Progenitor cell of endocrine pancreas (in vitro differentiated cells): ENCODE measurements around the gene C1orf198. TPM values are rescaled to one million over a fixed set of nuclear protein-coding genes. Genes with fewer than 3 reads are reported as not detected.

ENCODE experiments used
- DNase-seq: peaks from one replicate; pipeline ENCODE4 v3.0.0; 2021; ENCODE audit warnings: low spot score; ENCODE audit not compliant: unreplicated experiment
- H3K27ac Mint-ChIP-seq: 2 replicates; pipeline ENCODE4 v1.8.0; 2021; ENCODE audit warnings: mild to moderate bottlenecking, moderate library complexity, mixed read lengths
- H3K27me3 Mint-ChIP-seq: 2 replicates; pipeline ENCODE4 v1.8.0; 2021; ENCODE audit warnings: mixed read lengths
- H3K36me3 Mint-ChIP-seq: 2 replicates; pipeline ENCODE4 v1.8.0; 2022; ENCODE audit warnings: mixed read lengths; ENCODE audit not compliant: insufficient read depth
- H3K4me1 Mint-ChIP-seq: 2 replicates; pipeline ENCODE4 v1.8.0; 2021; ENCODE audit warnings: low read depth, mixed read lengths
- H3K4me3 Mint-ChIP-seq: 2 replicates; pipeline ENCODE4 v1.8.0; 2021; ENCODE audit warnings: low read depth, mild to moderate bottlenecking, moderate library complexity, mixed read lengths
- H3K9me3 Mint-ChIP-seq: 2 replicates; pipeline ENCODE4 v1.8.0; 2021; ENCODE audit warnings: low read depth, mixed read lengths
- CTCF ChIP-seq: fragments of 200-600 bp; sonication (generic); IDR thresholded peaks from one replicate; pipeline ENCODE4 v1.5.0; 2021; ENCODE audit warnings: antibody characterized with exemption, mild to moderate bottlenecking; ENCODE audit not compliant: unreplicated experiment
- total RNA-seq: library from RNA; stranded (reverse); gene quantifications from 2 replicates; pipeline ENCODE4 v1.2.1, GENCODE V29; 2021

C1orf198 gene
- total RNA-seq, 1 donor from 2014 or later, result 70.1 TPM

- H3K27ac Mint-ChIP-seq, result peak overlapping the region; percentile 48
- H3K4me1 Mint-ChIP-seq, result no peaks in the 10 kb centered on the region
- no peaks in the 10 kb centered on the region for H3K9me3 Mint-ChIP-seq
- H3K36me3 Mint-ChIP-seq, result peaks cover 49% of the 10 kb centered on the region
- no peak for TF ChIP-seq CTCF
- DNase-seq, result no peak
- no peak overlapping the region for H3K4me3 Mint-ChIP-seq
- no peaks in the 10 kb centered on the region for H3K27me3 Mint-ChIP-seq
Observed at GRCh38 chr1:230843503-230844309, 24.6 kb downstream of the C1orf198 start.

DNA sequence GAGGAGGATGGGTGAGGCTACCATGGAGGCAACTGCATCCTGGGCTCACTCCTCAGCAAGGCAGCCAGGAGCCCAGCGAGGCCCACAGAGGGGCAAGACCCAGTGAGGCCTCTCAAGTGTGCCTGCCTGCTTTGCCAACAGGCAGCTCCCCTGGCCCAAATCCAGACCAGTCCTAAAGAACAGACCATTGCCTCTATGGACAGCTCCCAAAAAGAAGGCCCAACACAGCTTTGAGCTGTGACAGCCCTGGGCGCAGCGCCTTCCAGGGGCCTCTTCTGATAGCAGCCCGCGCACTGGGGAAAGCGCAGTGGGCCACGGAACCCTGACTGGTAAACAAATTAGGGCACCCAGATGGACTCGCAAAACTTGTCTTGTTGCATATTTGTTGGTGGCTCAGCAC lies 25.5 kb downstream of the C1orf198 start:
- Mint-ChIP-seq H3K4me1 (no peaks in the 10 kb centered on the region), H3K27ac (no peak overlapping the region), H3K36me3 (peaks cover 46% of the 10 kb centered on the region), H3K4me3 (no peak overlapping the region), H3K27me3 (no peaks in the 10 kb centered on the region), H3K9me3 (no peaks in the 10 kb centered on the region)
- TF ChIP-seq CTCF, result no peak
- DNase-seq, result no peak

- no peak overlapping the region for H3K27ac Mint-ChIP-seq
- H3K27me3 Mint-ChIP-seq, result no peaks in the 10 kb centered on the region
- H3K9me3 Mint-ChIP-seq, result no peaks in the 10 kb centered on the region
- H3K4me3 Mint-ChIP-seq, result no peak overlapping the region
- peaks cover 37% of the 10 kb centered on the region for H3K36me3 Mint-ChIP-seq
- no peaks in the 10 kb centered on the region for H3K4me1 Mint-ChIP-seq
- TF ChIP-seq CTCF, result no peak
- DNase-seq, result no peak
Observed at GRCh38 chr1:230839173-230839572, 29.1 kb downstream of the C1orf198 start.

DNA sequence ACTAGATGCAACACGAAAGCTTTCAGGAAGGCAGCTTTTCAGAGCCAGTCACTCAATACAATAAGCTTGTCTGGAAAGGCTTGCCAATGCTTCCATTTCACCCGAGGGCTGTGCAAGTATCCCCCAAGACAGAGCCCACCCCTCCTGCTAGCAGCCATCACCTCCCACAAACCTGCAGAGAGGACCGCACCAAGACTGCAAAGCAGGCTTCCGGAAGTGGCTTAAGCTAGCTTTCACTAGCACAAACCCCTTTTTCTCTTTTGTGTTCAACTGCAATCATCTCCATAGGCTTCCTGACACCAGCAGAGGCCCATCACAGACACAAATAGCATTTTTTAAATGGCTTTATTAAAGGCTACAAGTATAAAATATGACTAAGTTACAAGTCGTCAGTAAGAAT lies 31.5 kb downstream of the C1orf198 start:
- no peak for TF ChIP-seq CTCF

GRCh38 chr1:230836347-230836746 lies 32.0 kb downstream of the C1orf198 start:
- Mint-ChIP-seq H3K27me3 (no peaks in the 10 kb centered on the region), H3K27ac (peak overlapping the region; percentile 44), H3K36me3 (peaks cover 27% of the 10 kb centered on the region), H3K4me3 (no peak overlapping the region), H3K9me3 (no peaks in the 10 kb centered on the region), H3K4me1 (no peaks in the 10 kb centered on the region)
- TF ChIP-seq CTCF, result no peak
- no peak for DNase-seq

More for the DNA sequence above, 31.5 kb downstream of the C1orf198 start:
- H3K27me3 Mint-ChIP-seq, result no peaks in the 10 kb centered on the region
- H3K27ac Mint-ChIP-seq, result no peak overlapping the region
- no peaks in the 10 kb centered on the region for H3K9me3 Mint-ChIP-seq
- peaks cover 30% of the 10 kb centered on the region for H3K36me3 Mint-ChIP-seq
- no peak for DNase-seq
- H3K4me3 Mint-ChIP-seq, result no peak overlapping the region
- H3K4me1 Mint-ChIP-seq, result no peaks in the 10 kb centered on the region
